SK-N-SH (cell line): ENCODE results near the gene XRRA1. TPM values are rescaled to one million over a fixed set of nuclear protein-coding genes. Genes with fewer than 3 reads are reported as not detected.

Experiments
- CTCF ChIA-PET: fragments of 300-600, 350-600 bp; formaldehyde crosslinking; extraction: SDS; loops from one replicate; lab custom pipeline; 2021; lab: Yijun Ruan, JAX
- POLR2A ChIA-PET: fragments of 350-600 bp; sonication (Branson Sonifier 250); formaldehyde crosslinking; extraction: SDS; loops from one replicate; lab custom pipeline; 2020; ENCODE audit warnings: antibody characterized with exemption, inconsistent platforms; lab: Yijun Ruan, JAX
- DNase-seq: peaks from one replicate; pipeline ENCODE4 v3.0.0; 2012
- H2AFZ ChIP-seq: fragments of 200-600 bp; sonication (generic); 2 replicates; pipeline ENCODE4 v1.8.1; 2016; ENCODE audit warnings: antibody characterized with exemption, mild to moderate bottlenecking, low read depth
- H3F3A ChIP-seq: fragments of 200-600 bp; sonication (generic); replicated peaks from 2 replicates; pipeline ENCODE3; 2016; ENCODE audit warnings: antibody characterized with exemption, mild to moderate bottlenecking; ENCODE audit not compliant: insufficient read depth
- H3K27ac ChIP-seq, 2 experiments: fragments of 200-500 bp in 1 of 2; fragments of 200-600 bp in 1 of 2; sonication (Bioruptor generic) in 1 of 2; sonication (generic), shearing (Covaris generic) in 1 of 2; 2 replicates each; pipeline versions ENCODE4 v1.5.1 to v1.6.1; 2014 to 2016; ENCODE audit warnings: low read depth in 2 of 2, inconsistent platforms in 1 of 2, low read length in 1 of 2, mild to moderate bottlenecking in 1 of 2, mixed read lengths in 1 of 2
- H3K27me3 ChIP-seq: fragments of 200-600 bp; sonication (generic), shearing (Covaris generic); 2 replicates; pipeline ENCODE4 v1.6.1; 2016; ENCODE audit warnings: mixed run types; ENCODE audit not compliant: insufficient read depth
- H3K36me3 ChIP-seq, 2 experiments: fragments of 200-500 bp in 1 of 2; fragments of 200-600 bp in 1 of 2; sonication (Bioruptor generic) in 1 of 2; sonication (generic) in 1 of 2; replicated peaks in 1 of 2; 2 replicates each; pipeline versions ENCODE3 to v1.5.1; 2014 to 2016; ENCODE audit warnings: low read length in 1 of 2, mild to moderate bottlenecking in 1 of 2; ENCODE audit not compliant: insufficient read depth in 2 of 2, control insufficient read depth in 1 of 2
- H3K4me1 ChIP-seq, 2 experiments: fragments of 200-500 bp in 1 of 2; fragments of 200-600 bp in 1 of 2; sonication (Bioruptor generic) in 1 of 2; sonication (generic), shearing (Covaris generic) in 1 of 2; 2 replicates each; pipeline versions ENCODE4 v1.5.1 to v1.6.1; 2014 to 2016; ENCODE audit warnings: low read depth in 1 of 2, low read length in 1 of 2, mixed run types in 1 of 2; ENCODE audit not compliant: insufficient read depth in 2 of 2, control insufficient read depth in 1 of 2
- H3K4me2 ChIP-seq: fragments of 200-600 bp; sonication (generic), shearing (Covaris generic); 2 replicates; pipeline ENCODE4 v1.6.1; 2017; ENCODE audit warnings: mixed run types
- H3K4me3 ChIP-seq, 2 experiments: fragments of 200-500 bp in 1 of 2; fragments of 200-600 bp in 1 of 2; sonication (Bioruptor generic) in 1 of 2; sonication (generic), shearing (Covaris generic) in 1 of 2; 2 replicates each; pipeline versions ENCODE4 v1.5.1 to v1.8.1; 2014 to 2016; ENCODE audit warnings: low read depth in 2 of 2, inconsistent platforms in 1 of 2, low read length in 1 of 2, mild to moderate bottlenecking in 1 of 2, mixed read lengths in 1 of 2, moderate library complexity in 1 of 2
- H3K79me2 ChIP-seq: fragments of 200-600 bp; sonication (generic); 2 replicates; pipeline ENCODE4 v1.8.1; 2017; ENCODE audit warnings: mild to moderate bottlenecking; ENCODE audit not compliant: insufficient read depth
- H3K9ac ChIP-seq: fragments of 200-600 bp; sonication (generic); 2 replicates; pipeline ENCODE4 v1.6.1; 2017; ENCODE audit warnings: mixed run types
- H3K9me2 ChIP-seq: fragments of 200-600 bp; sonication (generic); 2 replicates; pipeline ENCODE4 v1.6.1; 2017; ENCODE audit warnings: mixed run types
- H3K9me3 ChIP-seq: fragments of 200-600 bp; sonication (generic); 2 replicates; pipeline ENCODE4 v1.6.1; 2017; ENCODE audit warnings: mixed run types, mild to moderate bottlenecking, moderate library complexity
- H4K20me1 ChIP-seq: fragments of 200-600 bp; sonication (generic); 2 replicates; pipeline ENCODE4 v1.6.1; 2017; ENCODE audit warnings: mild to moderate bottlenecking, mixed run types; ENCODE audit not compliant: insufficient read depth
- CHD2 ChIP-seq: fragments of 150-350 bp; IDR thresholded peaks from 2 replicates; pipeline ENCODE4 v1.6.1; 2018; ENCODE audit warnings: low read length; ENCODE audit not compliant: partially characterized antibody
- EP300 ChIP-seq, 2 experiments: IDR thresholded peaks; 2 replicates each; pipeline versions ENCODE4 v1.4.0 to v1.6.1; 2012; ENCODE audit warnings: borderline replicate concordance in 1 of 2, low read depth in 1 of 2, low read length in 1 of 2
- FOXM1 ChIP-seq: IDR thresholded peaks from 2 replicates; pipeline ENCODE4 v1.4.0; 2012; ENCODE audit warnings: low read depth, mild to moderate bottlenecking
- GATA2 ChIP-seq: sonication (generic); formaldehyde crosslinking; IDR thresholded peaks from 2 replicates; pipeline ENCODE4 v1.5.0; 2020; ENCODE audit warnings: mild to moderate bottlenecking, missing genetic modification reagents
- JUND ChIP-seq: IDR thresholded peaks from 2 replicates; pipeline ENCODE4 v1.4.0; 2012
- NFIC ChIP-seq: IDR thresholded peaks from 2 replicates; pipeline ENCODE4 v1.4.0; 2012; ENCODE audit warnings: borderline replicate concordance
- POLR2AphosphoS5 ChIP-seq: IDR thresholded peaks from 2 replicates; pipeline ENCODE4 v1.6.1; 2012; ENCODE audit warnings: low read depth, low read length
- TAF1 ChIP-seq: IDR thresholded peaks from 2 replicates; pipeline ENCODE4 v1.6.1; 2012; ENCODE audit warnings: low read depth, mild to moderate bottlenecking, low read length, moderate library complexity, borderline replicate concordance
- YY1 ChIP-seq: IDR thresholded peaks from 2 replicates; pipeline ENCODE4 v1.4.0; 2012; ENCODE audit warnings: low read depth, mild to moderate bottlenecking
- WGBS: methylation state at CpG from one replicate; pipeline ENCODE4 v1.1.6; 2017; ENCODE audit warnings: low lambda C conversion rate; 5-methylcytosine and 5-hydroxymethylcytosine counted together
- polyA plus RNA-seq, 3 experiments: library from polyadenylated mRNA; depleted of rRNA; stranded (reverse); fragments of >200 nt; gene quantifications; 2 replicates each; pipeline ENCODE4 v1.2.3, GENCODE V29; 2012
- TF ChIP-seq, protein P1 (sequence below): IDR thresholded peaks from 2 replicates; pipeline ENCODE4 v1.4.0; 2012; ENCODE audit warnings: low read depth

XRRA1 gene
- polyA plus RNA-seq, 1 of the 3 experiments (the other 2 are of a cell fraction): 12.9 TPM

DNA sequence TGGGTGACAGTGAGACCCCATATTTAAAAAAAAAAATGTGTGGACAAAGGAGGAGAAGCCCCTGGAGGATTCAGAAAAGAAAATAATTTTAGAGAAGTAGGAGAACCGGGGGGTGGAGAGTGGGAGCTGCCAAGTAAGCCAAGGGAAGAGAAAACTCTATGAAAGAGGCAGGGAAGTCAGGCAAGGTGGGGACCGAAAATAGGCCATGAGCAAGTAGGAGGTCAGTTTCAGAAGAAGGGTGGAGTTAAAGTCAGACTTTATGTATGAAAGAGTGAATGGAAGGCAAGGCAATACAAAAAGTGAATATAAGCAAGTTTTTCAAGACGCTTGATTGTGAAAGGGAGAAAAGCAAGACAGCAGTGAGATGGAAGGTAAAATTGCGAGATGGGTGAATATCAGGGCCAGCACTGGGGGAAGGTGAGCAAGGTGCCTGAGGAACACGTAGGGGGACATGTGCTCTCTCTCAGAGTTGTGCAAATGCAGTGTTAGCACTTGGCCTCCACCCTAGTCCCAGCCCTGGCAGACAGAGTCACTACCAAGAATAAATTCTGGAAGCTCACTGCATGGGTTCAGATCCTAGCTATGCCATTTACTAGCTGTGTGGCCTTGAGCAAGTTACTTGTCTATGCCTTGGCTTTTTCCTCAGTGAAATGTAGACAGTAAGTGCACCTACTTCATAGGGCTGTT lies 6.7 kb downstream of the XRRA1 start:
- TF ChIP-seq TAF1: no peak
- TF ChIP-seq JUND: no peak
- Histone ChIP-seq H3K9ac (peak overlapping the region; percentile 60; the same call in 1 of the 2 replicates), H3K9me2 (no peaks in the 10 kb centered on the region), H3K27ac (peak overlapping the region in 1 of 2 experiments; percentile 94; a peak in 2 of 4 replicates), H2AFZ (no peak overlapping the region), H4K20me1 (no peaks in the 10 kb centered on the region), H3F3A (peaks cover 40% of the 10 kb centered on the region), H3K79me2 (peaks cover 50% of the 10 kb centered on the region), H3K4me2 (peak overlapping the region; percentile 60), H3K36me3 (peaks cover 40 to 49% of the 10 kb centered on the region in 2 experiments), H3K4me3 (no peak overlapping the region), H3K27me3 (no peaks in the 10 kb centered on the region), H3K9me3 (no peaks in the 10 kb centered on the region), H3K4me1 (peaks cover 0 to 31% of the 10 kb centered on the region in 2 experiments)
- WGBS: 98% methylated on average over 5 of the region's 5 CpGs
- ChIA-PET CTCF (interaction anchor here (1.6 to 4.6 kb wide), 3 partner anchors 13 to 306 kb away, joined by 3 to 42 read pairs (median 17); no protein-coding TSS in a partner anchor), POLR2A (no interaction called here)
- DNase-seq: no peak

DNA sequence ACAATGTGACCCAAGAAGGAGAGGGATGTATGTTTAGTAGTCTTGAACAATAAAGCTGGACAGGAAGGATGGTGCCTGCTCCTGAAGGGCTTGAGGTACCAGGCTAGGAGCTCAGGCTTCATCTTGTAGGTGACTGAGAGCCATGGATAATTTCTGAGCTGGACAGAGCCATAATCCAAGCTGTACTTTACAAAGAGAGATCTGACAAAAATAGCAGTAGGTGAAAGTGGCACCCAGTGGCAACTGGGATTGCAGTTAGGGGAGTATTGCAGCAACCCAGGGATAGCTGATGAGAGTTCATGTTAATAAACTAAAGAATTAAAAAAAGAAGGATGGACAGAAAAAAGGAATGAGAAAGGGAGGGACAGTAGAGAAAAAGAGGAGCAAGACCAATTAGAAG lies 7.4 kb downstream of the XRRA1 start:
- H3K4me1 ChIP-seq: peaks cover 4 to 31% of the 10 kb centered on the region in 2 experiments
- H3K79me2 ChIP-seq: peaks cover 43% of the 10 kb centered on the region
- no peaks in the 10 kb centered on the region for H4K20me1 ChIP-seq
- POLR2A ChIA-PET: no interaction called here
- H3K9ac ChIP-seq: no peak overlapping the region
- TF ChIP-seq, protein P1, sequence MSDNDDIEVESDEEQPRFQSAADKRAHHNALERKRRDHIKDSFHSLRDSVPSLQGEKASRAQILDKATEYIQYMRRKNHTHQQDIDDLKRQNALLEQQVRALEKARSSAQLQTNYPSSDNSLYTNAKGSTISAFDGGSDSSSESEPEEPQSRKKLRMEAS: no peak
- TF ChIP-seq GATA2 (CRISPR knock-in tag) (no peak), NFIC (no peak), FOXM1 (no peak), CHD2 (no peak), POLR2AphosphoS5 (no peak), YY1 (no peak), TAF1 (no peak), EP300 (IDR thresholded peaks at IDR 0.05; ENCODE audit: borderline replicate concordance in 1 of 2, low read depth in 1 of 2, low read length in 1 of 2) (no peak)
- H3F3A ChIP-seq: peaks cover 40% of the 10 kb centered on the region
- no peak for DNase-seq
- H3K9me2 ChIP-seq: no peaks in the 10 kb centered on the region
- H3K9me3 ChIP-seq: no peaks in the 10 kb centered on the region
- no peak overlapping the region for H2AFZ ChIP-seq
- no peak overlapping the region for H3K27ac ChIP-seq
- CTCF ChIA-PET: interaction anchor here (1.4 to 4.6 kb wide), 4 partner anchors 12 to 307 kb away, joined by 3 to 42 read pairs (median 10); no protein-coding TSS in a partner anchor
- H3K36me3 ChIP-seq: peaks cover 47 to 51% of the 10 kb centered on the region in 2 experiments
- no peak overlapping the region for H3K4me2 ChIP-seq
- H3K27me3 ChIP-seq: no peaks in the 10 kb centered on the region
- no peak overlapping the region for H3K4me3 ChIP-seq
